HUES6 (cell line): ENCODE measurements around the gene ST6GALNAC4.

ENCODE experiments used
- H3K27ac ChIP-seq: 2 replicates; pipeline ENCODE4 v1.7.0; 2013; ENCODE audit warnings: low read depth, mild to moderate bottlenecking, low read length, inconsistent platforms
- H3K27me3 ChIP-seq: 2 replicates; pipeline ENCODE4 v1.6.1; 2013; ENCODE audit warnings: low read length; ENCODE audit not compliant: control insufficient read depth, insufficient read depth
- H3K36me3 ChIP-seq: 2 replicates; pipeline ENCODE4 v1.6.1; 2013; ENCODE audit warnings: low read length; ENCODE audit not compliant: control insufficient read depth, insufficient read depth
- H3K4me1 ChIP-seq: 2 replicates; pipeline ENCODE4 v1.6.1; 2013; ENCODE audit warnings: low read length; ENCODE audit not compliant: control insufficient read depth, insufficient read depth
- H3K4me3 ChIP-seq: 2 replicates; pipeline ENCODE4 v1.5.1; 2013; ENCODE audit warnings: low read depth, low read length
- H3K9ac ChIP-seq: one replicate; pipeline ENCODE4 v1.6.1; 2013; ENCODE audit warnings: mild to moderate bottlenecking, low read length
- H3K9me3 ChIP-seq: 2 replicates; pipeline ENCODE4 v1.6.1; 2013; ENCODE audit warnings: low read depth, low read length; ENCODE audit not compliant: control insufficient read depth, insufficient read depth

Gene ST6GALNAC4

GRCh38 chr9:127958728-127959127, 41.9 kb upstream of the ST6GALNAC4 start:
- Histone ChIP-seq H3K4me3 (no peak overlapping the region), H3K27me3 (no peaks in the 10 kb centered on the region), H3K27ac (no peak overlapping the region), H3K9me3 (no peaks in the 10 kb centered on the region), H3K4me1 (peaks cover 33% of the 10 kb centered on the region), H3K36me3 (no peaks in the 10 kb centered on the region), H3K9ac (no peak overlapping the region)

- no peak overlapping the region for H3K4me3 ChIP-seq
- no peak overlapping the region for H3K9ac ChIP-seq
- no peaks in the 10 kb centered on the region for H3K9me3 ChIP-seq
- H3K4me1 ChIP-seq = peaks cover 17% of the 10 kb centered on the region
- H3K27me3 ChIP-seq = no peaks in the 10 kb centered on the region
- no peaks in the 10 kb centered on the region for H3K36me3 ChIP-seq
- H3K27ac ChIP-seq = no peak overlapping the region
These were observed 38.6 kb upstream of the ST6GALNAC4 start for GRCh38 chr9:127955294-127956015.

- Histone ChIP-seq H3K9me3 (no peaks in the 10 kb centered on the region), H3K36me3 (no peaks in the 10 kb centered on the region), H3K27ac (no peak overlapping the region), H3K4me1 (peaks cover 13% of the 10 kb centered on the region), H3K4me3 (no peak overlapping the region), H3K9ac (no peak overlapping the region), H3K27me3 (no peaks in the 10 kb centered on the region)
These were observed 38.0 kb upstream of the ST6GALNAC4 start for GRCh38 chr9:127954831-127955293.

- no peaks in the 10 kb centered on the region for H3K36me3 ChIP-seq
- no peaks in the 10 kb centered on the region for H3K27me3 ChIP-seq
- H3K9me3 ChIP-seq = no peaks in the 10 kb centered on the region
- no peak overlapping the region for H3K4me3 ChIP-seq
- H3K9ac ChIP-seq = peak overlapping the region; percentile 25
- peaks cover 13% of the 10 kb centered on the region for H3K4me1 ChIP-seq
- no peak overlapping the region for H3K27ac ChIP-seq
These were observed 37.1 kb upstream of the ST6GALNAC4 start for GRCh38 chr9:127953768-127954505.

GRCh38 chr9:127953154-127953553, 36.3 kb upstream of the ST6GALNAC4 start:
- Histone ChIP-seq H3K27ac (no peak overlapping the region), H3K4me1 (peaks cover 13% of the 10 kb centered on the region), H3K4me3 (no peak overlapping the region), H3K36me3 (peaks cover 7% of the 10 kb centered on the region), H3K9ac (no peak overlapping the region), H3K9me3 (no peaks in the 10 kb centered on the region), H3K27me3 (no peaks in the 10 kb centered on the region)

- Histone ChIP-seq H3K9ac (no peak overlapping the region), H3K4me1 (peaks cover 9% of the 10 kb centered on the region), H3K36me3 (peaks cover 13% of the 10 kb centered on the region), H3K27me3 (no peaks in the 10 kb centered on the region), H3K4me3 (no peak overlapping the region), H3K9me3 (no peaks in the 10 kb centered on the region), H3K27ac (no peak overlapping the region)
These were observed 33.9 kb upstream of the ST6GALNAC4 start for GRCh38 chr9:127950513-127951289.

- Histone ChIP-seq H3K27me3 (no peaks in the 10 kb centered on the region), H3K4me1 (peaks cover 3% of the 10 kb centered on the region; the same call in 1 of the 2 replicates), H3K36me3 (peaks cover 20% of the 10 kb centered on the region), H3K9ac (no peak overlapping the region), H3K27ac (no peak overlapping the region), H3K9me3 (no peaks in the 10 kb centered on the region), H3K4me3 (no peak overlapping the region)
These were observed 33.1 kb upstream of the ST6GALNAC4 start for GRCh38 chr9:127949827-127950512.

GRCh38 chr9:127947841-127948710, 31.2 kb upstream of the ST6GALNAC4 start:
- H3K9me3 ChIP-seq = no peaks in the 10 kb centered on the region
- H3K4me3 ChIP-seq = no peak overlapping the region
- peaks cover 35% of the 10 kb centered on the region for H3K36me3 ChIP-seq
- peaks cover 3% of the 10 kb centered on the region for H3K4me1 ChIP-seq
- H3K27ac ChIP-seq = peak overlapping the region; percentile 6; the same call in 1 of the 2 replicates
- H3K9ac ChIP-seq = no peak overlapping the region
- no peaks in the 10 kb centered on the region for H3K27me3 ChIP-seq

GRCh38 chr9:127946728-127947127, 29.9 kb upstream of the ST6GALNAC4 start:
- Histone ChIP-seq H3K27ac (no peak overlapping the region), H3K4me3 (no peak overlapping the region), H3K4me1 (peaks cover 6% of the 10 kb centered on the region), H3K9ac (no peak overlapping the region), H3K27me3 (no peaks in the 10 kb centered on the region), H3K36me3 (peaks cover 49% of the 10 kb centered on the region), H3K9me3 (no peaks in the 10 kb centered on the region)

- no peak overlapping the region for H3K9ac ChIP-seq
- H3K4me1 ChIP-seq = peaks cover 6% of the 10 kb centered on the region
- no peak overlapping the region for H3K27ac ChIP-seq
- H3K36me3 ChIP-seq = peaks cover 49% of the 10 kb centered on the region
- H3K27me3 ChIP-seq = no peaks in the 10 kb centered on the region
- no peaks in the 10 kb centered on the region for H3K9me3 ChIP-seq
- no peak overlapping the region for H3K4me3 ChIP-seq
These were observed 29.1 kb upstream of the ST6GALNAC4 start for GRCh38 chr9:127945942-127946341.
